Nucleus accumbens (tissue), 56 donors: ENCODE data around the gene FJX1.
"Not testable (repeated sequence)": the region's sequence is repeated elsewhere in the genome, so short reads cannot be mapped to it uniquely, and the experiment has no call there.

Experiments used
- DNase-seq, 56 donors: peaks; one replicate each; lab custom pipeline; 2025; lab: John Stamatoyannopoulos, UW

Gene FJX1

GRCh38 chr11:35662649-35663407, 44.6 kb downstream of the FJX1 start, which contains the start of gene TRIM44:
TSS of gene TRIM44 (plus strand) at chr11:35662775. CDS start at chr11:35663112, 337 bp downstream.
- peak in 53 of 56 donors; percentile 42 to 92 (median 77) for DNase-seq

- no peak for DNase-seq
Measured at GRCh38 chr11:35663408-35663702, 45.1 kb downstream of the FJX1 start.

DNA sequence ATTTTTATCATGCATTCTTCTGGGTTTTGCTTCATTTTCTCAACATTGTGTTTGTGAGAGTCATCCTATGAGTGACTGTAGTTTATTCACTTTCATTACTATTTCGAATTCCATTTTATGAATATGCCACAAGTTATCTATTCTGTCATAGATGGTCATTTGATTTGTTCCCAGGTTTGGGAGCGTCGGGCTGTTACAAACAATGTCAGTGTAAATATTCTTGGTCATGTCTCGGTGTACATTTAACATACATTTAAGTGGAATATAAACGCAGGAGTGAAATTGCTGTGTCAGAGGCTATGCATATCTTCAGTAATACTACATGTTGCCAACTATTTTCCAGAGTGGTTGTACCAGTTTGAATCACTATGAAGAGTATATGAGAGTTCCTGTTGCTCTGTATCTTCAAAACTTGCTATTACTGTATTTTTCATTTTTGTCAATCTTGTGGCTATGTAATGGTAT, 46.7 kb downstream of the FJX1 start:
- no peak for DNase-seq

DNA sequence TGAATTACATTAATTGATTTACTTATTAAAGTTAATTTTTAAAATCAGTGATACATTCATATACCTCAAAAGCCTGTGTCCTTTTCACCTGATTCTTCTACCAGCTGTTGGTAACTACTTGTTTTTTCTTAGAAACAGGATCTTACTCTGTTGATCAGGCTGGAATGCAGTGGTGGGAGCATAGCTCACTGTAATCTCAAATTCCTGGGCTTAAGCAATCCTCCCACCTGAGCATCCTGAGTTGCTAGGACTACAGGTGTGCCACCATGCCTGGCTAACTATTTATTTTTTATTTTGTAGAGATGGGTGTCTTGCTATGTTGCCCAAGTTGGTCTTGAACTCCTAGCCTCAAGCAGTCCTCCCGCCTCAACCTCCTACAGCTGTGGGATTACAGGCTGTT, 49.0 kb downstream of the FJX1 start:
- no peak for DNase-seq

DNA sequence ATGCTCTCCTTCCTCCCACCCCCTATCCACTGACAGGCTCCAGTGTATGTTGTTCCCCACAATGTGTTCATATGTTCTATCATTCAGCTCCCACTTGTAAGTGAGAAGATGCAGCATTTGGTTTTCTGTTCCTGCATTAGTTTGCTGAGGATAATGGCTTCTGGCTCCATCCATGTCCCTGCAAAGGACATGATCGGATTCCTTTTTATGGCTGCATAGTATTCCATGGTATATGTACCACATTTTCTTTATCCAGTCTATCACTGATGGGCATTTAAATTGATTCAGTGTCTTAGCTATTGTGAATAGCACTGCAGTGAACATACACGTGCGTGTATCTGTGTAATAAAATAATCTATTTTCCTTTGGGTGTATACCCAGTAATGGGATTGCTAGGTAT, 50.1 kb downstream of the FJX1 start:
- not testable (repeated sequence) for DNase-seq
